ENCODE results near the gene SNX25. TPM values are rescaled to one million over a fixed set of nuclear protein-coding genes. Genes with fewer than 3 reads are reported as not detected.

SNX25 gene
- total and polyA plus RNA-seq, 4 experiments from 2014 or later = 3.5 to 24.5 (median 15.7) TPM

DNA sequence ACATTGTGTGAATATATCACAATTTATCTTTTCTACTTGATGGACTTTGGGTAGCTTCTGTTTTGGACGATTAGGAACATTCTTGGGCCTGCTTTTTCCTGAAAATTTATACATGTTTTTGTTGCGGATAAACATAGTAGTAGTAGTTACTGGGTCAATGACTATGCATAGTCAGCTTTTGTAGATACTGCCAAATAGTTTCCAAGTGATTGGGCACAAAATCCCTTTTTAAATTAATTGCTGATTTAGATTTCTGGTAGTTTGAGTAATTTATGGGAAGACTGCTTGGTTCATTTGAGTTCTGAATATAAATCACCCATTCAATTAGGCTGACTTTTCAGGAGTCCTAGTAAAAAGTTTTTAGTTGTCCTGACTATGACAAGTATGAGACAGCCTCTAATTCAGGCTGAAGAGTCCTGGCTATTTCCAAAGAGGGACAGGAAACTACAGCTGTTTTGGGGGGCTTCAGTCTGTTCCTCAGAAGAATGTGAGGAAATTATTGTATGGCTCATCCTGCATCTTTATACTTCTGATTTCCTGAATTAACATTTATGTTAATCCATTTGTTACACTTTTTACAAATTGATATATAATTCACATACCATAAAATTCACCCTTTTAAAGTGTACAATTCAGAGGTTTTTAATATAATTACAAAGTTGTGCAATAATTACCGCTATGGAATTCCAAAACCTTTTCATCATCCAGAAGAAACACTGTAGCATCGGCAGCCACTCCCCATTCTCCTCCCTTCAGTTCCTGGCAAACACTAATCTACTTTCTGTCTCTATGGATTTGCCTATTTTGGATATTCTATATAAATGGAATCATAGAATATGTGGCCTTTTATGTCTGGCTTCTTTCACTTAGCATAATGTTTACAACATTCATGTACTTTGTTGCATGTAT, 172.1 kb downstream of the SNX25 start:
- intact Hi-C loops (cut with micrococcal nuclease) = no loop called here
- H3K4me1 Mint-ChIP-seq = peaks cover 7 to 14% (median 10%) of the 10 kb centered on the region in 4 donors

GRCh38 chr4:185382754-185383153, 173.4 kb downstream of the SNX25 start:
- Histone ChIP-seq H3K27ac (ENCODE audit: low read depth, low read length) (no peak overlapping the region), H3K4me1 (ENCODE audit: insufficient read depth, low read length) (peaks cover 4% of the 10 kb centered on the region), H3K4me3 (ENCODE audit: low read length in 2 of 2) (no peak overlapping the region), H3K36me3 (ENCODE audit: insufficient read depth, low read length) (no peaks in the 10 kb centered on the region), H3K9me3 (ENCODE audit: control insufficient read depth in 1 of 2, low read length in 2 of 2) (no peaks in the 10 kb centered on the region), H3K27me3 (ENCODE audit: insufficient read depth, low read length) (no peaks in the 10 kb centered on the region)
- CTCF ChIA-PET (ENCODE audit: partially characterized antibody) = no interaction called here
- POLR2A ChIA-PET (ENCODE audit: partially characterized antibody) = no interaction called here
- intact Hi-C loops (cut with micrococcal nuclease) = no loop called here
- no peak for DNase-seq
- Mint-ChIP-seq H3K36me3 (peaks cover 0 to 8% of the 10 kb centered on the region in 2 donors), H3K9me3 (peaks cover 0 to 14% (median 2%) of the 10 kb centered on the region in 8 donors), H3K4me1 (peaks cover 7 to 14% (median 10%) of the 10 kb centered on the region in 4 donors), H3K4me3 (no peak overlapping the region), H3K27me3 (no peaks in the 10 kb centered on the region), H3K27ac (no peak overlapping the region)

More for the DNA sequence above, 172.1 kb downstream of the SNX25 start:
- CTCF ChIA-PET (ENCODE audit: partially characterized antibody) = no interaction called here
- Mint-ChIP-seq H3K27ac (no peak overlapping the region), H3K4me3 (no peak overlapping the region), H3K36me3 (peaks cover 0 to 8% of the 10 kb centered on the region in 2 donors), H3K27me3 (no peaks in the 10 kb centered on the region), H3K9me3 (peaks cover 0 to 14% (median 2%) of the 10 kb centered on the region in 8 donors)
- H3K4me1 ChIP-seq (ENCODE audit: insufficient read depth, low read length) = peaks cover 4% of the 10 kb centered on the region
- no peaks in the 10 kb centered on the region for H3K27me3 ChIP-seq (ENCODE audit: insufficient read depth, low read length)
- POLR2A ChIA-PET (ENCODE audit: partially characterized antibody) = no interaction called here
- no peak for DNase-seq
- no peaks in the 10 kb centered on the region for H3K9me3 ChIP-seq (ENCODE audit: control insufficient read depth in 1 of 2, low read length in 2 of 2)
- no peak overlapping the region for H3K27ac ChIP-seq (ENCODE audit: low read depth, low read length)
- H3K36me3 ChIP-seq (ENCODE audit: insufficient read depth, low read length) = no peaks in the 10 kb centered on the region
- H3K4me3 ChIP-seq (ENCODE audit: low read length in 2 of 2) = no peak overlapping the region

GRCh38 chr4:185383451-185383850, 174.1 kb downstream of the SNX25 start:
- Mint-ChIP-seq H3K4me1 (peaks cover 7 to 14% (median 10%) of the 10 kb centered on the region in 4 donors), H3K4me3 (no peak overlapping the region), H3K36me3 (peaks cover 0 to 8% of the 10 kb centered on the region in 2 donors), H3K9me3 (peaks cover 0 to 14% (median 2%) of the 10 kb centered on the region in 8 donors), H3K27ac (no peak overlapping the region), H3K27me3 (peaks cover 0 to 1% of the 10 kb centered on the region in 2 donors)
- Histone ChIP-seq H3K36me3 (ENCODE audit: insufficient read depth, low read length) (no peaks in the 10 kb centered on the region), H3K27ac (ENCODE audit: low read depth, low read length) (no peak overlapping the region), H3K4me1 (ENCODE audit: insufficient read depth, low read length) (peaks cover 4% of the 10 kb centered on the region), H3K27me3 (ENCODE audit: insufficient read depth, low read length) (no peaks in the 10 kb centered on the region), H3K4me3 (ENCODE audit: low read length in 2 of 2) (no peak overlapping the region), H3K9me3 (ENCODE audit: control insufficient read depth in 1 of 2, low read length in 2 of 2) (no peaks in the 10 kb centered on the region)
- DNase-seq = no peak
- intact Hi-C loops (cut with micrococcal nuclease) = no loop called here
- CTCF ChIA-PET (ENCODE audit: partially characterized antibody) = no interaction called here
- POLR2A ChIA-PET (ENCODE audit: partially characterized antibody) = no interaction called here

DNA sequence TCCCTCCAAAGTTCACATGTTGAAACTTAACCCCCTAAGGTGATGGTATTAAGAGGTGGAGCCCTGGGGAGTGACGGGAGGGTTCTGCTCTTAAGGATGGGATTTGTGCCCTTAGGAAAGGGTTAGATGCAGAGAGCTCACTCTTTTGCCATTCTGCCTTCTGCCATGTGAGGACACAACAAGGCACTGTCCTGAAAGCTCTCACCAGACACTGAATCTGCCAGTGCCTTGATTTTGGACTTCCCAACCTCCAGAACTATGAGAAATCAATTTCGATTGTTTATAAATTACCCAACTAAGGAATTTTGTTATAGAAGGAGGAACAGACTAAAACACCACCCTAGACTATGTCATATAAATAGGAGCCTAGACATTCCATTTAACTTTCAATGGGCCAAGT, 174.7 kb downstream of the SNX25 start:
- Mint-ChIP-seq H3K27me3 (peaks cover 0 to 1% of the 10 kb centered on the region in 2 donors), H3K4me1 (peaks cover 7 to 14% (median 10%) of the 10 kb centered on the region in 4 donors), H3K36me3 (peaks cover 0 to 8% of the 10 kb centered on the region in 2 donors), H3K9me3 (peaks cover 0 to 13% (median 2%) of the 10 kb centered on the region in 8 donors), H3K27ac (no peak overlapping the region), H3K4me3 (no peak overlapping the region)
- H3K27ac ChIP-seq (ENCODE audit: low read depth, low read length) = no peak overlapping the region
- DNase-seq = no peak
- no peaks in the 10 kb centered on the region for H3K36me3 ChIP-seq (ENCODE audit: insufficient read depth, low read length)
- intact Hi-C loops (cut with micrococcal nuclease) = no loop called here
- H3K27me3 ChIP-seq (ENCODE audit: insufficient read depth, low read length) = no peaks in the 10 kb centered on the region
- no peak overlapping the region for H3K4me3 ChIP-seq (ENCODE audit: low read length in 2 of 2)
- peaks cover 4% of the 10 kb centered on the region for H3K4me1 ChIP-seq (ENCODE audit: insufficient read depth, low read length)
- ChIA-PET POLR2A (ENCODE audit: partially characterized antibody) (no interaction called here), CTCF (ENCODE audit: partially characterized antibody) (no interaction called here)
- H3K9me3 ChIP-seq (ENCODE audit: control insufficient read depth in 1 of 2, low read length in 2 of 2) = no peaks in the 10 kb centered on the region

DNA sequence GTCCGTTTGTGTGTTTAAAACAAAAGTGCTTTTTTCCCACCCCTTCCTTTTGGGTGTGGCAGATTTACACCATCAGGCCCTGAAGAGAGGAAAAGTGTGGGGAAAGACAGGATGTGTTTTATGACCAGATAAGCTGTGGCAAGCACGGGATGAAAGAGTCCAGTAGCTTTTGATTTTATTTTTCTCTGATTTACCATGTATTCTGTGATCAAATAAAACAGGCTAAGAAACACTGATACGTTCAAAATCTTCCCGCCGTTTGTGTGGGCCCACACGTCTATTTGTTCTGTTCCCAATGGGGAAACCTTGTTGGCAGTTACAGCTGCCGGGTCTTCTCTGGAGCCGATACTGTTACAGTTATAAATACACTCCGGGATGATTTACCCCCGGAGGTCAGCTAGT, 175.5 kb downstream of the SNX25 start:
- peaks cover 7 to 14% (median 10%) of the 10 kb centered on the region in 4 donors for H3K4me1 Mint-ChIP-seq
- peaks cover 0 to 1% of the 10 kb centered on the region in 2 donors for H3K27me3 Mint-ChIP-seq
- CTCF ChIA-PET (ENCODE audit: partially characterized antibody) = no interaction called here
- H3K27ac ChIP-seq (ENCODE audit: low read depth, low read length) = no peak overlapping the region
- H3K4me3 ChIP-seq (ENCODE audit: low read length in 2 of 2) = no peak overlapping the region
- no peak for DNase-seq
- peak overlapping the region in 1 of 7 donors; percentile 4 for H3K27ac Mint-ChIP-seq
- H3K9me3 ChIP-seq (ENCODE audit: control insufficient read depth in 1 of 2, low read length in 2 of 2) = no peaks in the 10 kb centered on the region
- H3K36me3 Mint-ChIP-seq = peaks cover 0 to 8% of the 10 kb centered on the region in 2 donors
- H3K9me3 Mint-ChIP-seq = peaks cover 0 to 10% (median 2%) of the 10 kb centered on the region in 8 donors
- POLR2A ChIA-PET (ENCODE audit: partially characterized antibody) = interaction anchor here (3.8 kb wide), 1 partner anchor 11 kb away, joined by 19 read pairs; the partner anchor contains the start of genes ANKRD37 and LRP2BP
- peaks cover 4% of the 10 kb centered on the region for H3K4me1 ChIP-seq (ENCODE audit: insufficient read depth, low read length)
- H3K27me3 ChIP-seq (ENCODE audit: insufficient read depth, low read length) = no peaks in the 10 kb centered on the region
- H3K36me3 ChIP-seq (ENCODE audit: insufficient read depth, low read length) = no peaks in the 10 kb centered on the region
- intact Hi-C loops (cut with micrococcal nuclease) = no loop called here
- peak overlapping the region in 1 of 8 donors; percentile 8 for H3K4me3 Mint-ChIP-seq

- ChIA-PET POLR2A (ENCODE audit: partially characterized antibody) (interaction anchor here (3.8 kb wide), 1 partner anchor 8 kb away, joined by 19 read pairs; the partner anchor contains the start of genes ANKRD37 and LRP2BP), CTCF (ENCODE audit: partially characterized antibody) (no interaction called here)
- H3K4me3 Mint-ChIP-seq = no peak overlapping the region
Measured at GRCh38 chr4:185387957-185388356, 178.6 kb downstream of the SNX25 start.

DNA sequence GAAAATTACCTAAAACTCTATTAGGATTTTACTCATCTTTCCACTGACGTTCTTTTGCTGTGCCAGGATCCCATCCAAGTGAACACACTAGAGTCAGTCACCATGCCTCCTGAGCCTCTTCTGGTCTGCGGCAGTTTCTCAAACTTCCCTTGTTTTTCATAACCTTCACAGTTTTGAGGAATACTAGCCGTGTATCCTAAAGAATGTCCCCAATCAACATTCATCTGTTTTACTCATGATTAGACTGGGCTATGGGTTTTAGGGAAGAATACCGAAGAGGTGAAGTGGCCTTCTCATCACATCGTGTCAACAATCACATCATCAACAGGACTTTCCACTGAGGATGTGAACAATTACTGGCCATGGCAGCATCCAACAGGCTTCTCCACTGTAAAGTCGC, 181.5 kb downstream of the SNX25 start:
- H3K4me3 ChIP-seq (ENCODE audit: low read length in 2 of 2) = no peak overlapping the region
- H3K36me3 ChIP-seq (ENCODE audit: insufficient read depth, low read length) = no peaks in the 10 kb centered on the region
- Mint-ChIP-seq H3K4me1 (peaks cover 10 to 14% (median 12%) of the 10 kb centered on the region in 4 donors), H3K4me3 (no peak overlapping the region), H3K9me3 (no peaks in the 10 kb centered on the region), H3K27me3 (peaks cover 0 to 1% of the 10 kb centered on the region in 2 donors), H3K36me3 (peaks cover 0 to 3% of the 10 kb centered on the region in 2 donors), H3K27ac (no peak overlapping the region)
- ChIA-PET POLR2A (ENCODE audit: partially characterized antibody) (no interaction called here), CTCF (ENCODE audit: partially characterized antibody) (no interaction called here)
- H3K4me1 ChIP-seq (ENCODE audit: insufficient read depth, low read length) = peaks cover 11% of the 10 kb centered on the region
- no peaks in the 10 kb centered on the region for H3K9me3 ChIP-seq (ENCODE audit: control insufficient read depth in 1 of 2, low read length in 2 of 2)
- intact Hi-C loops (cut with micrococcal nuclease) = loop anchor here (10.0 kb wide), 1 partner anchor 804 kb away; the partner anchor contains the start of gene CYP4V2
- H3K27ac ChIP-seq (ENCODE audit: low read depth, low read length) = no peak overlapping the region
- no peaks in the 10 kb centered on the region for H3K27me3 ChIP-seq (ENCODE audit: insufficient read depth, low read length)
- DNase-seq = no peak

More at GRCh38 chr4:185387957-185388356, 178.6 kb downstream of the SNX25 start:
- DNase-seq = no peak
- H3K4me3 ChIP-seq (ENCODE audit: low read length in 2 of 2) = no peak overlapping the region
- no peak overlapping the region for H3K27ac ChIP-seq (ENCODE audit: low read depth, low read length)
- H3K4me1 Mint-ChIP-seq = peaks cover 7 to 18% (median 11%) of the 10 kb centered on the region in 4 donors
- peaks cover 0 to 1% of the 10 kb centered on the region in 2 donors for H3K27me3 Mint-ChIP-seq
- H3K27me3 ChIP-seq (ENCODE audit: insufficient read depth, low read length) = no peaks in the 10 kb centered on the region
- intact Hi-C loops (cut with micrococcal nuclease) = no loop called here
- H3K4me1 ChIP-seq (ENCODE audit: insufficient read depth, low read length) = peaks cover 4% of the 10 kb centered on the region
- no peak overlapping the region for H3K27ac Mint-ChIP-seq
- no peaks in the 10 kb centered on the region for H3K36me3 ChIP-seq (ENCODE audit: insufficient read depth, low read length)
- H3K9me3 Mint-ChIP-seq = no peaks in the 10 kb centered on the region
- no peaks in the 10 kb centered on the region for H3K9me3 ChIP-seq (ENCODE audit: control insufficient read depth in 1 of 2, low read length in 2 of 2)
- H3K36me3 Mint-ChIP-seq = no peaks in the 10 kb centered on the region

Data from CD4-positive, alpha-beta memory T cell (primary cell).